Transverse colon (tissue), 4 donors: ENCODE measurements around the gene CDC42BPB.

ENCODE experiments used
- POLR2A ChIP-seq: fragments of 450-650 bp; IDR thresholded peaks from one replicate; pipeline ENCODE4 v1.6.1; 2016; ENCODE audit warnings: antibody characterized with exemption, mild to moderate bottlenecking, moderate library complexity
- POLR2AphosphoS5 ChIP-seq, 3 donors: sonication (generic); formaldehyde crosslinking; IDR thresholded peaks; one replicate each; pipeline ENCODE4 v1.6.1; 2016; ENCODE audit warnings: antibody characterized with exemption in 3 of 3
- TF ChIP-seq, protein P1 (sequence below), 5 experiments: fragments of 200-600 bp in 3 of 5; fragments of 450-650 bp in 2 of 5; sonication (generic) in 3 of 5; IDR thresholded peaks; 1 replicate in 2 of 5; 2 replicates in 3 of 5; pipeline ENCODE4 v1.5.1; 2016 to 2017; ENCODE audit warnings: antibody characterized with exemption in 5 of 5, inconsistent platforms in 3 of 5, mild to moderate bottlenecking in 2 of 5, moderate library complexity in 1 of 5

DNA sequence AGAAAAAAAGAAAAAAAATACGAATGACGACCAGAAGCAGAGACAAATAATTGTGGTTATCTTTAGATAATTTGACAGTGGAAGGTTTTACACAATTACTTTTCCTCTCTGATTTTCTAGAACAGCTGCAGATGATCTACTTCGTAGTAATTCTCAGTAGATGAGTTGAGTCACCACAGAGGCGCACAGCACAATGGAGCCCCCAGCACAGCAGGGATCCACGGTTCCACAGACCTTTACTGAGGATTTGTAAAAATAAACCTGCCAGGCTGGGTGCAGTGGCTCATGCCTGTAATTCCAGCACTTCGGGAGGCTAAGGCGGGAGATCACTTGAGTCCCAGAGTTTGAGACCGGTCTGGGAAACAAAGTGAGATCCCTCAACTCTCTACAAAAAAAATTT lies 105.5 kb downstream of the CDC42BPB start:
- TF ChIP-seq, protein P1, sequence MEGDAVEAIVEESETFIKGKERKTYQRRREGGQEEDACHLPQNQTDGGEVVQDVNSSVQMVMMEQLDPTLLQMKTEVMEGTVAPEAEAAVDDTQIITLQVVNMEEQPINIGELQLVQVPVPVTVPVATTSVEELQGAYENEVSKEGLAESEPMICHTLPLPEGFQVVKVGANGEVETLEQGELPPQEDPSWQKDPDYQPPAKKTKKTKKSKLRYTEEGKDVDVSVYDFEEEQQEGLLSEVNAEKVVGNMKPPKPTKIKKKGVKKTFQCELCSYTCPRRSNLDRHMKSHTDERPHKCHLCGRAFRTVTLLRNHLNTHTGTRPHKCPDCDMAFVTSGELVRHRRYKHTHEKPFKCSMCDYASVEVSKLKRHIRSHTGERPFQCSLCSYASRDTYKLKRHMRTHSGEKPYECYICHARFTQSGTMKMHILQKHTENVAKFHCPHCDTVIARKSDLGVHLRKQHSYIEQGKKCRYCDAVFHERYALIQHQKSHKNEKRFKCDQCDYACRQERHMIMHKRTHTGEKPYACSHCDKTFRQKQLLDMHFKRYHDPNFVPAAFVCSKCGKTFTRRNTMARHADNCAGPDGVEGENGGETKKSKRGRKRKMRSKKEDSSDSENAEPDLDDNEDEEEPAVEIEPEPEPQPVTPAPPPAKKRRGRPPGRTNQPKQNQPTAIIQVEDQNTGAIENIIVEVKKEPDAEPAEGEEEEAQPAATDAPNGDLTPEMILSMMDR (IDR thresholded peaks at IDR 0.05), result no peak
- TF ChIP-seq POLR2A, result no peak
- TF ChIP-seq POLR2AphosphoS5 (IDR thresholded peaks at IDR 0.05), result no peak
